Measurements from ENCODE around the gene TCERG1L. TPM values are rescaled to one million over a fixed set of nuclear protein-coding genes. Genes with fewer than 3 reads are reported as not detected.

Gene TCERG1L
- polyA plus RNA-seq, 5 donors: 0.36 to 0.68 (median 0.50) TPM

- no peak for DNase-seq
Observed at GRCh38 chr10:131071721-131072120, 239.8 kb downstream of the TCERG1L start.

- DNase-seq: no peak
Observed at GRCh38 chr10:131070856-131071255, 240.7 kb downstream of the TCERG1L start.

- no peak for DNase-seq
Observed at GRCh38 chr10:131068760-131069159, 242.8 kb downstream of the TCERG1L start.

GRCh38 chr10:131068311-131068710 is 243.2 kb downstream of the TCERG1L start:
- no peak for DNase-seq

GRCh38 chr10:131067690-131068089 is 243.8 kb downstream of the TCERG1L start:
- no peak for DNase-seq

GRCh38 chr10:131065673-131066305 is 245.7 kb downstream of the TCERG1L start:
- DNase-seq: no peak

GRCh38 chr10:131063311-131063710 is 248.2 kb downstream of the TCERG1L start:
- DNase-seq: no peak

- no peak for DNase-seq
Observed at GRCh38 chr10:131062621-131063260, 248.8 kb downstream of the TCERG1L start.

- no peak for DNase-seq
Observed at GRCh38 chr10:131061216-131061615, 250.3 kb downstream of the TCERG1L start.

GRCh38 chr10:131059881-131060280 is 251.6 kb downstream of the TCERG1L start:
- DNase-seq: no peak

GRCh38 chr10:131058799-131059198 is 252.7 kb downstream of the TCERG1L start:
- DNase-seq: no peak

GRCh38 chr10:131056781-131057180 is 254.7 kb downstream of the TCERG1L start:
- no peak for DNase-seq

- DNase-seq: no peak
Observed at GRCh38 chr10:131056091-131056579, 255.4 kb downstream of the TCERG1L start.

- no peak for DNase-seq
Observed at GRCh38 chr10:131055437-131055836, 256.1 kb downstream of the TCERG1L start.

GRCh38 chr10:131053192-131053591 is 258.3 kb downstream of the TCERG1L start:
- DNase-seq: no peak

GRCh38 chr10:131050162-131050766 is 261.3 kb downstream of the TCERG1L start:
- DNase-seq: no peak

GRCh38 chr10:131049016-131049415 is 262.5 kb downstream of the TCERG1L start:
- no peak for DNase-seq

- no peak for DNase-seq
Observed at GRCh38 chr10:131048606-131049005, 262.9 kb downstream of the TCERG1L start.

- no peak for DNase-seq
Observed at GRCh38 chr10:131047501-131047900, 264.0 kb downstream of the TCERG1L start.

- no peak for DNase-seq
Observed at GRCh38 chr10:131046194-131046593, 265.3 kb downstream of the TCERG1L start.

GRCh38 chr10:131044379-131045111 is 267.0 kb downstream of the TCERG1L start:
- DNase-seq: no peak

GRCh38 chr10:131043039-131043691 is 268.4 kb downstream of the TCERG1L start:
- DNase-seq: no peak

All from right lung (tissue), 5 donors.